ENCODE measurements around the gene ALOX5AP. TPM values are rescaled to one million over a fixed set of nuclear protein-coding genes. Genes with fewer than 3 reads are reported as not detected.
A peak's percentile ranks its signal among the peaks of the same experiment; 100 is the strongest.

The ALOX5AP gene
- total and polyA plus RNA-seq, 10 of the 15 experiments (the other 5 are each of a cell fraction or from before 2014, with no cell fraction given): 45.9 to 426 (median 109) TPM

- CTCF ChIA-PET: interaction anchor here (1.0 to 2.1 kb wide), 5 partner anchors 7 to 107 kb away, joined by 3 to 9 read pairs (median 5); no protein-coding TSS in a partner anchor
- Histone ChIP-seq H3K4me3 (no peak overlapping the region), H4K20me1 (ENCODE audit: control insufficient read depth, insufficient read depth) (no peaks in the 10 kb centered on the region), H3K4me1 (ENCODE audit: control insufficient read depth, insufficient read depth, low read length) (no peaks in the 10 kb centered on the region), H2AFZ (ENCODE audit: control insufficient read depth, low read depth, low read length) (no peak overlapping the region), H3K9ac (ENCODE audit: control insufficient read depth, insufficient read depth, low read length) (no peak overlapping the region), H3K79me2 (ENCODE audit: control insufficient read depth, insufficient read depth, low read length) (no peaks in the 10 kb centered on the region), H3K27me3 (replicated peaks in 1 of 2; ENCODE audit: control insufficient read depth in 2 of 2, insufficient read depth in 2 of 2, low read length in 1 of 2) (no peaks in the 10 kb centered on the region), H3K9me3 (replicated peaks; ENCODE audit: control insufficient read depth, insufficient read depth, low read length) (no peaks in the 10 kb centered on the region), H3K36me3 (ENCODE audit: control insufficient read depth in 2 of 2, insufficient read depth in 2 of 2, low read length in 1 of 2) (no peaks in the 10 kb centered on the region), H3K27ac (ENCODE audit: control insufficient read depth, insufficient read depth) (no peak overlapping the region), H3K4me2 (ENCODE audit: control insufficient read depth, insufficient read depth) (no peak overlapping the region)
- no peak for DNase-seq (ENCODE audit: low read depth, low spot score)
- 40% methylated on average over 14 of the region's 14 CpGs for WGBS (ENCODE audit: insufficient coverage, insufficient replicate concordance, low lambda C conversion rate, missing lambda C conversion rate)
- ATAC-seq: peak; percentile 48; the same call in 2 of the 3 replicates
- intact Hi-C loops (cut with micrococcal nuclease; ENCODE audit: unreplicated experiment): no loop called here
- TF ChIP-seq ZSCAN29 (IDR thresholded peaks at IDR 0.05): no peak
- no peak for TF ChIP-seq HSF1 (IDR thresholded peaks at IDR 0.05; ENCODE audit: low read depth, low read length)
- peak; percentile 44; the same call in 1 of the 2 replicates for TF ChIP-seq JUNB (IDR thresholded peaks at IDR 0.05)
- no peak for TF ChIP-seq SMC3 (IDR thresholded peaks at IDR 0.05; ENCODE audit: borderline replicate concordance, low read length)
- peak; percentile 8; the same call in 1 of the 2 replicates for TF ChIP-seq PAX5 (IDR thresholded peaks at IDR 0.05; ENCODE audit: borderline replicate concordance, low read depth, low read length)
- peak; percentile 70 for TF ChIP-seq RUNX3 (IDR thresholded peaks at IDR 0.05; ENCODE audit: low read length)
- TF ChIP-seq NFYB (IDR thresholded peaks at IDR 0.05; ENCODE audit: insufficient read depth, low read depth, low read length): no peak
- 0 out of 2 replicates have a peak, but pooled peaks have one; percentile 24 for TF ChIP-seq IRF4 (IDR thresholded peaks at IDR 0.05; ENCODE audit: low read depth, low read length)
- no peak for TF ChIP-seq ETV6 (conservative IDR thresholded peaks at IDR 0.05 in 1 of 2, IDR thresholded peaks at IDR 0.05 in 1 of 2; ENCODE audit: borderline replicate concordance in 1 of 2, low read depth in 1 of 2)
- TF ChIP-seq BACH1 (IDR thresholded peaks at IDR 0.05; ENCODE audit: borderline replicate concordance): no peak
- no peak for TF ChIP-seq BRCA1 (IDR thresholded peaks at IDR 0.05; ENCODE audit: low read depth, low read length)
- TF ChIP-seq CBFB (IDR thresholded peaks at IDR 0.05; ENCODE audit: low read depth): peak; percentile 37; the same call in 1 of the 2 replicates
- peak in 1 of 2 experiments; percentile 55; a peak in 1 of 3 replicates for TF ChIP-seq EGR1 (IDR thresholded peaks at IDR 0.05; ENCODE audit: borderline replicate concordance in 1 of 2, low read depth in 2 of 2, low read length in 2 of 2)
- POLR2A ChIA-PET: interaction anchor here (0.6 to 1.2 kb wide), 2 partner anchors 10 to 13 kb away, joined by 3 to 4 read pairs; no protein-coding TSS in a partner anchor
- BruUV-seq (replicated peaks): no TSS peak
- SMC1A ChIA-PET (ENCODE audit: uncharacterized antibody, unreplicated experiment): interaction anchor here (0.6 to 2.3 kb wide), 3 partner anchors 48 to 106 kb away, joined by 3 to 8 read pairs (median 3); no protein-coding TSS in a partner anchor
- in situ Hi-C loops (cut with MboI): no loop called here
- FAIRE-seq: no peak
- RAD21 ChIA-PET (ENCODE audit: unreplicated experiment): interaction anchor here (1.5 kb wide), 1 partner anchor 48 kb away, joined by 4 read pairs; no protein-coding TSS in a partner anchor
These were observed 52.6 kb downstream of the ALOX5AP start for GRCh38 chr13:30787738-30788525.

Measured in GM12878 (cell line).